Gastrocnemius medialis (tissue), 4 donors: Measurements from ENCODE around the gene OR2AE1. TPM values are rescaled to one million over a fixed set of nuclear protein-coding genes. Genes with fewer than 3 reads are reported as not detected.

Experiments used
- ATAC-seq, 2 donors: fragments of 150-250 bp; one replicate each; pipeline ENCODE4 v1.9.1; 2016
- DNase-seq, 2 donors: peaks; one replicate each; pipeline ENCODE4 v3.0.0-alpha.2; 2019
- H3K27ac ChIP-seq, 4 donors: fragments of 200-600 bp; sonication (generic); 1 replicate in 1 of 4; 2 replicates in 3 of 4; pipeline ENCODE4 v1.5.1; 2016 to 2018; ENCODE audit warnings: mild to moderate bottlenecking in 2 of 4, moderate library complexity in 1 of 4
- H3K27me3 ChIP-seq, 3 donors: fragments of 200-600 bp; sonication (generic) in 2 of 3; 1 replicate in 1 of 3; 2 replicates in 2 of 3; pipeline versions ENCODE4 v1.5.1 to v1.6.0; 2016 to 2019; ENCODE audit warnings: mild to moderate bottlenecking in 1 of 3, moderate library complexity in 1 of 3
- H3K36me3 ChIP-seq, 2 donors: fragments of 200-600 bp; sonication (generic) in 1 of 2; one replicate each; pipeline ENCODE4 v1.5.1; 2017 to 2018
- H3K4me1 ChIP-seq, 2 donors: fragments of 200-600 bp; sonication (generic) in 1 of 2; one replicate each; pipeline ENCODE4 v1.5.1; 2016 to 2017; ENCODE audit warnings: mild to moderate bottlenecking in 2 of 2
- H3K4me3 ChIP-seq, 4 donors: fragments of 200-600 bp; sonication (generic) in 3 of 4; 1 replicate in 1 of 4; 2 replicates in 3 of 4; pipeline ENCODE4 v1.5.1; 2016 to 2019; ENCODE audit warnings: mild to moderate bottlenecking in 2 of 4
- H3K9me3 ChIP-seq, 3 donors: fragments of 200-600 bp; sonication (generic) in 2 of 3; 1 replicate in 1 of 3; 2 replicates in 2 of 3; pipeline ENCODE4 v1.5.1; 2016 to 2019
- CTCF ChIP-seq, 5 experiments: fragments of 450-650 bp in 3 of 5; fragments of 200-600 bp in 2 of 5; sonication (generic) in 2 of 5; IDR thresholded peaks in 4 of 5; conservative IDR thresholded peaks in 1 of 5; 1 replicate in 4 of 5; 2 replicates in 1 of 5; pipeline ENCODE4 v1.5.1; 2016 to 2019; ENCODE audit warnings: antibody characterized with exemption in 5 of 5, mild to moderate bottlenecking in 3 of 5, moderate library complexity in 3 of 5
- POLR2A ChIP-seq, 2 donors: fragments of 450-650 bp; IDR thresholded peaks; one replicate each; pipeline ENCODE4 v1.6.1; 2017; ENCODE audit warnings: antibody characterized with exemption in 2 of 2, mild to moderate bottlenecking in 2 of 2, moderate library complexity in 2 of 2
- in situ Hi-C, 4 donors: fragments of 200-750 bp; cut with MboI; loops; one replicate each; pipeline versions ENCODE4 v1.15.0 to v1.8.0; 2017; ENCODE audit warnings: low sequenced_read_pairs in 4 of 4
- intact Hi-C: fragments of 100-400 bp; cut with DNase I; formaldehyde crosslinking; loops from one replicate; pipeline ENCODE4 v1.15.1; 2023; ENCODE audit warnings: low total_unique reads
- total RNA-seq, 4 donors: library from RNA; depleted of rRNA; stranded (reverse); fragments of >200 nt; gene quantifications; one replicate each; pipeline versions ENCODE4 v1.1.0 to v1.2.3, GENCODE V29; 2016

Gene OR2AE1
- total RNA-seq, 4 donors from 2014 or later, result not detected

- no peak for ATAC-seq
- in situ Hi-C loops (loop anchor here in 1 of 4 donors (25.0 kb wide), 1 partner anchor 192 kb away; no protein-coding TSS in a partner anchor), intact Hi-C loops (no loop called here)
These were observed 48.0 kb downstream of the OR2AE1 start for GRCh38 chr7:99828811-99829210.

GRCh38 chr7:99827040-99827778, 49.6 kb downstream of the OR2AE1 start:
- ATAC-seq (no peak), DNase-seq (no peak)
- no peaks in the 10 kb centered on the region for H3K9me3 ChIP-seq
- TF ChIP-seq POLR2A (IDR thresholded peaks at IDR 0.05) (no peak), CTCF (IDR thresholded peaks at IDR 0.05 in 4 of 5, conservative IDR thresholded peaks at IDR 0.05 in 1 of 5) (no peak)
- H3K27ac ChIP-seq, result no peak overlapping the region
- H3K4me1 ChIP-seq, result no peaks in the 10 kb centered on the region
- no peaks in the 10 kb centered on the region for H3K27me3 ChIP-seq
- no peak overlapping the region for H3K4me3 ChIP-seq
- H3K36me3 ChIP-seq, result no peaks in the 10 kb centered on the region
- in situ Hi-C loops (loop anchor here in 1 of 4 donors (25.0 kb wide), 1 partner anchor 190 kb away; no protein-coding TSS in a partner anchor), intact Hi-C loops (no loop called here)

More at GRCh38 chr7:99828811-99829210, 48.0 kb downstream of the OR2AE1 start:
- Histone ChIP-seq H3K4me3 (no peak overlapping the region), H3K27me3 (no peaks in the 10 kb centered on the region), H3K27ac (no peak overlapping the region), H3K36me3 (no peaks in the 10 kb centered on the region), H3K9me3 (no peaks in the 10 kb centered on the region), H3K4me1 (no peaks in the 10 kb centered on the region)
- no peak for DNase-seq
- TF ChIP-seq CTCF (IDR thresholded peaks at IDR 0.05 in 4 of 5, conservative IDR thresholded peaks at IDR 0.05 in 1 of 5), result no peak
- TF ChIP-seq POLR2A (IDR thresholded peaks at IDR 0.05), result no peak

Other genes with a start within 250 kb of the OR2AE1 start
- gene CYP3A5, start 197.0 kb downstream of the OR2AE1 start, total RNA-seq, result 1 to 10 TPM in 2 of 4 donors, under 1 TPM in 1, not detected in 1; 0.70 to 9.2 (median 1.8) TPM
- gene CYP3A7, start 141.8 kb downstream of the OR2AE1 start, total RNA-seq, result 1 to 10 TPM in 1 of 4 donors, under 1 TPM in 1, not detected in 2; 0.26 to 1.7 TPM
- 100 to 1,000 TPM in 1 of 4 donors, 1 to 10 TPM in 1, under 1 TPM in 1, not detected in 1; 0.71 to 107 (median 2.2) TPM for gene CYP3A4, start 92.8 kb downstream of the OR2AE1 start, total RNA-seq
- 1 to 10 TPM in 1 of 4 donors, under 1 TPM in 1, not detected in 2; 0.85 to 1.3 TPM for gene CYP3A43, start 49.0 kb downstream of the OR2AE1 start, total RNA-seq
- 10 to 100 TPM in 1 of 4 donors, 1 to 10 TPM in 3; 6.4 to 10.5 (median 7.7) TPM for gene TRIM4, start 42.5 kb upstream of the OR2AE1 start, total RNA-seq
- gene GJC3, start 52.6 kb upstream of the OR2AE1 start, total RNA-seq, result not detected
- gene AZGP1, start 99.0 kb upstream of the OR2AE1 start, total RNA-seq, result 10 to 100 TPM in 1 of 4 donors, 1 to 10 TPM in 2, not detected in 1; 2.6 to 10.3 (median 4.2) TPM
- 10 to 100 TPM; 15.0 to 17.7 (median 15.5) TPM for gene ZKSCAN1, start 138.6 kb upstream of the OR2AE1 start, total RNA-seq
- 10 to 100 TPM; 14.4 to 26.4 (median 22.3) TPM for gene ZSCAN21, start 172.7 kb upstream of the OR2AE1 start, total RNA-seq
- 10 to 100 TPM; 11.2 to 19.2 (median 16.1) TPM for gene ZNF3, start 204.7 kb upstream of the OR2AE1 start, total RNA-seq
- 10 to 100 TPM; 32.6 to 57.9 (median 39.4) TPM for gene COPS6, start 211.9 kb upstream of the OR2AE1 start, total RNA-seq
- 10 to 100 TPM; 23.9 to 45.7 (median 36.1) TPM for gene MCM7, start 224.4 kb upstream of the OR2AE1 start, total RNA-seq
- 10 to 100 TPM in 2 of 4 donors, 1 to 10 TPM in 2; 7.2 to 13.8 (median 10.8) TPM for gene AP4M1, start 224.6 kb upstream of the OR2AE1 start, total RNA-seq
- gene TAF6, start 242.3 kb upstream of the OR2AE1 start, total RNA-seq, result 10 to 100 TPM; 38.6 to 71.7 (median 56.6) TPM
- gene CNPY4, start 242.6 kb upstream of the OR2AE1 start, total RNA-seq, result 1 to 10 TPM; 2.0 to 5.0 (median 2.4) TPM
- 1 to 10 TPM; 1.4 to 7.4 (median 3.1) TPM for gene MBLAC1, start 249.9 kb upstream of the OR2AE1 start, total RNA-seq